Stomach (tissue), 9 donors: Measurements from ENCODE around the gene RXYLT1. TPM values are rescaled to one million over a fixed set of nuclear protein-coding genes. Genes with fewer than 3 reads are reported as not detected.

ENCODE experiments used
- DNase-seq, 2 donors: peaks; one replicate each; pipeline versions ENCODE4 v3.0.0 to v3.0.0-alpha.2; 2013 to 2019
- H3K27ac ChIP-seq, 5 donors: fragments of 200-600 bp in 4 of 5; sonication (generic) in 4 of 5; one replicate each; pipeline ENCODE4 v1.5.1; 2013 to 2019; ENCODE audit warnings: mild to moderate bottlenecking in 1 of 5, moderate library complexity in 1 of 5
- H3K27me3 ChIP-seq, 3 donors: fragments of 200-600 bp; sonication (generic); one replicate each; pipeline ENCODE4 v1.5.1; 2017 to 2019; ENCODE audit warnings: mixed run types in 1 of 3
- H3K36me3 ChIP-seq, 4 donors: fragments of 200-600 bp; sonication (generic); 1 replicate in 3 of 4; 2 replicates in 1 of 4; pipeline ENCODE4 v1.5.1; 2016 to 2019
- H3K4me1 ChIP-seq, 4 donors: fragments of 200-600 bp; sonication (generic); one replicate each; pipeline ENCODE4 v1.5.1; 2016 to 2019
- H3K4me3 ChIP-seq, 4 donors: fragments of 200-600 bp; sonication (generic) in 3 of 4; one replicate each; pipeline ENCODE4 v1.5.1; 2016 to 2019; ENCODE audit warnings: mild to moderate bottlenecking in 1 of 4
- H3K9me3 ChIP-seq, 4 donors: fragments of 200-600 bp; sonication (generic); one replicate each; pipeline ENCODE4 v1.5.1; 2016 to 2019
- CTCF ChIP-seq, 7 experiments: fragments of 450-650 bp in 4 of 7; fragments of 200-600 bp in 3 of 7; sonication (generic) in 3 of 7; IDR thresholded peaks; one replicate each; pipeline ENCODE4 v1.5.1; 2016 to 2019; ENCODE audit warnings: antibody characterized with exemption in 7 of 7, control low read depth in 2 of 7, mild to moderate bottlenecking in 1 of 7
- EP300 ChIP-seq: sonication (generic); formaldehyde crosslinking; IDR thresholded peaks from one replicate; pipeline ENCODE4 v1.6.1; 2017; ENCODE audit warnings: antibody characterized with exemption
- POLR2A ChIP-seq, 4 donors: fragments of 450-650 bp; IDR thresholded peaks; one replicate each; pipeline ENCODE4 v1.6.1; 2016; ENCODE audit warnings: antibody characterized with exemption in 4 of 4, control low read depth in 2 of 4, mild to moderate bottlenecking in 1 of 4, moderate library complexity in 1 of 4
- POLR2AphosphoS5 ChIP-seq, 3 donors: sonication (generic); formaldehyde crosslinking; IDR thresholded peaks; one replicate each; pipeline ENCODE4 v1.6.1; 2016; ENCODE audit warnings: antibody characterized with exemption in 3 of 3
- WGBS, 5 donors: extraction: QIAGEN DNeasy Blood & Tissue Kit in 3 of 5; methylation state at CpG; one replicate each; pipeline versions ENCODE4 v1.1.5 to v1.1.7; 2013 to 2018; 5-methylcytosine and 5-hydroxymethylcytosine counted together
- intact Hi-C: fragments of 100-400 bp; cut with DNase I; formaldehyde crosslinking; loops from one replicate; pipeline ENCODE4 v1.15.1; 2023; ENCODE audit warnings: low total_unique reads
- polyA plus RNA-seq, 3 donors: library from polyadenylated mRNA; stranded (reverse); fragments of 200-250 nt; gene quantifications; one replicate each; pipeline ENCODE4 v1.2.3, GENCODE V29; 2013
- total RNA-seq, 5 donors: library from RNA; depleted of rRNA; stranded (reverse); fragments of >200 nt; gene quantifications; one replicate each; pipeline versions ENCODE4 v1.1.0 to v1.2.3, GENCODE V29; 2014 to 2016
- donor health status: healthy with polysubstance abuse.
- donor health status: Bipolar disorder and iron deficiency.
- donor health status: healthy.

The RXYLT1 gene
- total and polyA plus RNA-seq, 8 donors = 4.5 to 33.0 (median 11.2) TPM

- WGBS, 5 donors = 66 to 77% (median 72%) methylated on average over 4 of the region's 4 CpGs
- no peak overlapping the region for H3K27ac ChIP-seq
- H3K4me1 ChIP-seq = no peaks in the 10 kb centered on the region
- no peak overlapping the region for H3K4me3 ChIP-seq
- H3K27me3 ChIP-seq = no peaks in the 10 kb centered on the region
- peaks cover 0 to 14% (median 5%) of the 10 kb centered on the region in 4 donors for H3K9me3 ChIP-seq
- no peak for TF ChIP-seq CTCF (IDR thresholded peaks at IDR 0.05)
- no peak for TF ChIP-seq POLR2A (IDR thresholded peaks at IDR 0.05)
- TF ChIP-seq EP300 = no peak
- no peak for TF ChIP-seq POLR2AphosphoS5 (IDR thresholded peaks at IDR 0.05)
- intact Hi-C loops = no loop called here
- no peak for DNase-seq
- peaks cover 0 to 4% (median 4%) of the 10 kb centered on the region in 4 donors for H3K36me3 ChIP-seq
These were observed 34.5 kb downstream of the RXYLT1 start for GRCh38 chr12:63814146-63814772.

GRCh38 chr12:63815482-63815852 lies 35.8 kb downstream of the RXYLT1 start:
- Histone ChIP-seq H3K4me3 (no peak overlapping the region), H3K36me3 (no peaks in the 10 kb centered on the region), H3K9me3 (peaks cover 0 to 19% (median 5%) of the 10 kb centered on the region in 4 donors), H3K27ac (no peak overlapping the region), H3K4me1 (no peaks in the 10 kb centered on the region), H3K27me3 (no peaks in the 10 kb centered on the region)
- 81 to 86% (median 82%) methylated on average over 3 of the region's 3 CpGs for WGBS, 5 donors
- TF ChIP-seq POLR2AphosphoS5 (IDR thresholded peaks at IDR 0.05) (no peak), POLR2A (IDR thresholded peaks at IDR 0.05) (no peak), CTCF (IDR thresholded peaks at IDR 0.05) (no peak), EP300 (no peak)
- intact Hi-C loops = no loop called here
- DNase-seq = no peak

- DNase-seq = no peak
- intact Hi-C loops = no loop called here
- Histone ChIP-seq H3K4me3 (no peak overlapping the region), H3K4me1 (no peaks in the 10 kb centered on the region), H3K27me3 (peaks cover 0 to 3% (median 0%) of the 10 kb centered on the region in 3 donors), H3K27ac (no peak overlapping the region), H3K36me3 (no peaks in the 10 kb centered on the region), H3K9me3 (peaks cover 0 to 19% (median 5%) of the 10 kb centered on the region in 4 donors)
- TF ChIP-seq POLR2A (IDR thresholded peaks at IDR 0.05) (no peak), POLR2AphosphoS5 (IDR thresholded peaks at IDR 0.05) (no peak), EP300 (no peak), CTCF (IDR thresholded peaks at IDR 0.05) (no peak)
- WGBS, 5 donors = 78 to 93% (median 89%) methylated on average over 6 of the region's 6 CpGs
These were observed 36.3 kb downstream of the RXYLT1 start for GRCh38 chr12:63816031-63816430.

- peaks cover 0 to 12% (median 0%) of the 10 kb centered on the region in 4 donors for H3K4me1 ChIP-seq
- no peak overlapping the region for H3K4me3 ChIP-seq
- TF ChIP-seq EP300 (no peak), POLR2A (IDR thresholded peaks at IDR 0.05) (no peak), CTCF (IDR thresholded peaks at IDR 0.05) (no peak), POLR2AphosphoS5 (IDR thresholded peaks at IDR 0.05) (no peak)
- 69 to 87% (median 81%) methylated on average over 1 of the region's 1 CpG for WGBS, 5 donors
- H3K36me3 ChIP-seq = no peaks in the 10 kb centered on the region
- peaks cover 0 to 19% (median 5%) of the 10 kb centered on the region in 4 donors for H3K9me3 ChIP-seq
- peaks cover 0 to 16% (median 7%) of the 10 kb centered on the region in 3 donors for H3K27me3 ChIP-seq
- H3K27ac ChIP-seq = no peak overlapping the region
- DNase-seq = no peak
- intact Hi-C loops = no loop called here
These were observed 40.7 kb downstream of the RXYLT1 start for GRCh38 chr12:63820427-63820826.
